K562 (cell line): ENCODE measurements around the gene BLOC1S2.

Source experiments
- CBFB ChIP-seq: sonication (generic); formaldehyde crosslinking; IDR thresholded peaks from 2 replicates; pipeline ENCODE4 v1.4.0; 2020; ENCODE audit warnings: mild to moderate bottlenecking, missing genetic modification reagents
- CLOCK ChIP-seq: fragments of 250-450 bp; sonication (Bioruptor Pico); IDR thresholded peaks from 2 replicates; pipeline ENCODE4 v1.4.0; 2020; ENCODE audit warnings: mild to moderate bottlenecking, moderate library complexity, borderline replicate concordance
- CTCF ChIP-seq, 3 experiments: IDR thresholded peaks in 2 of 3; conservative IDR thresholded peaks in 1 of 3; 2 replicates each; pipeline ENCODE4 v1.5.1; 2011 to 2012; ENCODE audit warnings: low read length in 3 of 3, mild to moderate bottlenecking in 3 of 3, control low read depth in 2 of 3, improper control_type of control experiment in 1 of 3, inconsistent platforms in 1 of 3, low read depth in 1 of 3, mixed read lengths in 1 of 3, moderate library complexity in 1 of 3; ENCODE audit not compliant: insufficient read depth in 2 of 3
- CXXC5 ChIP-seq: fragments of 250-450 bp; sonication (Bioruptor Pico); IDR thresholded peaks from 2 replicates; pipeline ENCODE4 v1.8.0; 2022; ENCODE audit warnings: inconsistent platforms, mild to moderate bottlenecking, moderate library complexity
- EP300 ChIP-seq: IDR thresholded peaks from 2 replicates; pipeline ENCODE4 v1.6.1; 2012; ENCODE audit warnings: low read length, improper control_type of control experiment
- JUND ChIP-seq, 2 experiments: IDR thresholded peaks; 2 replicates in 1 of 2; 3 replicates in 1 of 2; pipeline ENCODE4 v1.6.1; 2011; ENCODE audit warnings: borderline replicate concordance in 2 of 2, low read depth in 2 of 2, low read length in 2 of 2, improper control_type of control experiment in 1 of 2, missing biosample characterization in 1 of 2, missing genetic modification characterization in 1 of 2, missing genetic modification reagents in 1 of 2
- MLX ChIP-seq, 2 experiments: fragments of 450-650 bp in 1 of 2; sonication (generic) in 1 of 2; formaldehyde crosslinking; conservative IDR thresholded peaks; 2 replicates each; pipeline versions ENCODE4 v1.4.0 to v1.8.1; 2020 to 2022; ENCODE audit warnings: mild to moderate bottlenecking in 1 of 2, missing genetic modification reagents in 1 of 2
- RHOXF2B ChIP-seq: fragments of 250-450 bp; sonication (Bioruptor Pico); conservative IDR thresholded peaks from 2 replicates; pipeline ENCODE4 v1.5.1; 2021
- SIN3A ChIP-seq, 2 experiments: fragments of 150-350 bp in 1 of 2; IDR thresholded peaks; 2 replicates each; pipeline ENCODE4 v1.6.1; 2011 to 2016; ENCODE audit warnings: borderline replicate concordance in 2 of 2, low read depth in 2 of 2, low read length in 2 of 2, mild to moderate bottlenecking in 2 of 2, moderate library complexity in 2 of 2; ENCODE audit not compliant: control insufficient read depth in 1 of 2
- SMARCA5 ChIP-seq: fragments of 450-650 bp; IDR thresholded peaks from 2 replicates; pipeline ENCODE4 v1.6.1; 2016
- SMARCC2 ChIP-seq: fragments of 450-650 bp; IDR thresholded peaks from 2 replicates; pipeline ENCODE4 v1.6.1; 2017; ENCODE audit warnings: antibody characterized with exemption, moderate library complexity, mild to moderate bottlenecking, low read depth
- THAP12 ChIP-seq: fragments of 250-450 bp; sonication (Bioruptor Pico); IDR thresholded peaks from 2 replicates; pipeline ENCODE4 v1.9.0; 2021; ENCODE audit warnings: mild to moderate bottlenecking, inconsistent platforms
- ZNF232 ChIP-seq: sonication (generic); formaldehyde crosslinking; IDR thresholded peaks from 2 replicates; pipeline ENCODE4 v1.8.0; 2022; ENCODE audit warnings: mild to moderate bottlenecking, missing genetic modification reagents
- TF ChIP-seq, protein P1 (sequence below): fragments of 450-650 bp; formaldehyde crosslinking; IDR thresholded peaks from 2 replicates; pipeline ENCODE4 v1.4.0; 2020; ENCODE audit warnings: mild to moderate bottlenecking, moderate library complexity

DNA sequence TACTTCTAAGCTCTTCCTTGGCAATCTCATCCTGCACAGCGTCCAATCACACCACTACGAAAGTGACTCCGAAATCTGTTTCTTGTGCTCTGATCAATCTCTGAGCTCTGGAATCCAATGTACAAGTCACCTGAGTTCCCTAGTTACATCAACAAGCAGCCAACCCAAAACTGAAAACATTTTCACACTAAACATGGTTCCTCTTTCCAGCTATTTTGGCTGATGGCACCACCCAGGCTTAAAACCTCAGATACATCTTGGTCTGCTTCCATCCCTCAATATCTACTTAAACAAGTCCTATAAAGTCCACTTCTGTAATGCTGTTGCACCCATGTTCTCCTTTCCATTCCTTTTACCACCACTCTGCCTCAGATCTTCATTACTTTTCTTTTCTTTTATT is 3.6 kb downstream of the BLOC1S2 start:
- TF ChIP-seq SMARCC2 (no peak), CLOCK (CRISPR knock-in tag) (no peak), CBFB (no peak), THAP12 (CRISPR knock-in tag) (no peak), SMARCA5 (no peak), JUND (IDR thresholded peaks at IDR 0.05; ENCODE audit: borderline replicate concordance, low read depth, low read length) (no peak), JUND (tag; IDR thresholded peaks at IDR 0.05; ENCODE audit: borderline replicate concordance, low read depth, low read length) (no peak), EP300 (no peak), RHOXF2B (CRISPR knock-in tag) (no peak), CTCF (IDR thresholded peaks at IDR 0.05 in 2 of 3, conservative IDR thresholded peaks at IDR 0.05 in 1 of 3; ENCODE audit: insufficient read depth in 2 of 3, low read depth in 1 of 3, low read length in 3 of 3) (no peak), SIN3A (IDR thresholded peaks at IDR 0.05; ENCODE audit: borderline replicate concordance in 2 of 2, control insufficient read depth in 1 of 2, low read depth in 2 of 2, low read length in 2 of 2) (no peak), MLX (CRISPR knock-in tag; conservative IDR thresholded peaks at IDR 0.05) (no peak), ZNF232 (CRISPR knock-in tag) (no peak), CXXC5 (no peak)
- TF ChIP-seq, protein P1, sequence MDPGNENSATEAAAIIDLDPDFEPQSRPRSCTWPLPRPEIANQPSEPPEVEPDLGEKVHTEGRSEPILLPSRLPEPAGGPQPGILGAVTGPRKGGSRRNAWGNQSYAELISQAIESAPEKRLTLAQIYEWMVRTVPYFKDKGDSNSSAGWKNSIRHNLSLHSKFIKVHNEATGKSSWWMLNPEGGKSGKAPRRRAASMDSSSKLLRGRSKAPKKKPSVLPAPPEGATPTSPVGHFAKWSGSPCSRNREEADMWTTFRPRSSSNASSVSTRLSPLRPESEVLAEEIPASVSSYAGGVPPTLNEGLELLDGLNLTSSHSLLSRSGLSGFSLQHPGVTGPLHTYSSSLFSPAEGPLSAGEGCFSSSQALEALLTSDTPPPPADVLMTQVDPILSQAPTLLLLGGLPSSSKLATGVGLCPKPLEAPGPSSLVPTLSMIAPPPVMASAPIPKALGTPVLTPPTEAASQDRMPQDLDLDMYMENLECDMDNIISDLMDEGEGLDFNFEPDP (CRISPR knock-in tag), result no peak
